Psoas muscle (tissue), 8 donors: ENCODE data around the gene WNT7A. TPM values are rescaled to one million over a fixed set of nuclear protein-coding genes. Genes with fewer than 3 reads are reported as not detected.

ENCODE experiments used
- ATAC-seq, 4 donors: fragments of 200-7000 bp; cut with Tn5 transposase; one replicate each; pipeline ENCODE4 v1.9.1; 2020; ENCODE audit warnings: moderate library complexity in 3 of 4, mild to moderate bottlenecking in 2 of 4
- DNase-seq, 2 donors: peaks; one replicate each; pipeline ENCODE4 v3.0.0-alpha.2; 2020
- H3K27ac ChIP-seq: fragments of 200-600 bp; one replicate; pipeline ENCODE4 v1.8.0; 2022
- H3K27me3 ChIP-seq, 3 donors: fragments of 200-600 bp in 1 of 3; one replicate each; pipeline versions ENCODE4 v1.6.1 to v1.8.0; 2013 to 2022; ENCODE audit warnings: low read length in 2 of 3, mild to moderate bottlenecking in 2 of 3, moderate library complexity in 1 of 3; ENCODE audit not compliant: insufficient read depth in 3 of 3
- H3K36me3 ChIP-seq, 2 donors: fragments of 200-600 bp in 1 of 2; one replicate each; pipeline versions ENCODE4 v1.6.1 to v1.8.0; 2013 to 2022; ENCODE audit warnings: low read depth in 1 of 2, mild to moderate bottlenecking in 1 of 2, moderate library complexity in 1 of 2; ENCODE audit not compliant: insufficient read depth in 1 of 2
- H3K4me1 ChIP-seq: fragments of 200-600 bp; one replicate; pipeline ENCODE4 v1.8.0; 2022
- H3K4me3 ChIP-seq: fragments of 200-600 bp; one replicate; pipeline ENCODE4 v1.8.0; 2022; ENCODE audit warnings: mild to moderate bottlenecking
- H3K9me3 ChIP-seq: fragments of 200-600 bp; one replicate; pipeline ENCODE4 v1.8.0; 2022
- WGBS, 3 donors: extraction: QIAGEN DNeasy Blood & Tissue Kit; methylation state at CpG; one replicate each; pipeline versions ENCODE4 v1.1.6 to v1.1.7; 2013; 5-methylcytosine and 5-hydroxymethylcytosine counted together
- intact Hi-C, 2 donors: fragments of 100-400 bp; cut with DNase I; formaldehyde crosslinking; loops; one replicate each; pipeline versions ENCODE4 v1.11.0 to v1.14.2; 2022
- polyA plus RNA-seq, 3 donors: library from polyadenylated mRNA; stranded (reverse); fragments of 200-250 nt; gene quantifications; one replicate each; pipeline ENCODE4 v1.2.3, GENCODE V29; 2013
- total RNA-seq, 4 donors: library from RNA; stranded (reverse); fragmentation: NEBNext Ultra II Directional in 2 of 4; extraction: Animal tissue kit (Norgen Biotek cat#: 25700) in 2 of 4; gene quantifications; one replicate each; pipeline versions ENCODE4 v1.2.1 to v1.2.4, GENCODE V29; 2021 to 2023
- TF ChIP-seq, protein P1 (sequence below): fragments of 200-600 bp; IDR thresholded peaks from one replicate; pipeline ENCODE4 v1.8.0; 2022; ENCODE audit warnings: antibody characterized with exemption
- donor health status: healthy with polysubstance abuse.
- donor health status: DM: no; HTN: no; CAD: no; lungs with moderate emphysema.
- donor health status: Bipolar disorder and iron deficiency.
- donor health status: healthy.
- donor health status: DM: yes; HTN: yes; CAD: no.
- donor health status: DM: no; HTN: no; CAD: no.
- donor health status: DM: no; HTN: no; CAD: no.
- donor health status: DM: yes; HTN: yes; CAD: no.

The WNT7A gene
- total and polyA plus RNA-seq, 7 donors = 0.04 TPM; not detected in 6

DNA sequence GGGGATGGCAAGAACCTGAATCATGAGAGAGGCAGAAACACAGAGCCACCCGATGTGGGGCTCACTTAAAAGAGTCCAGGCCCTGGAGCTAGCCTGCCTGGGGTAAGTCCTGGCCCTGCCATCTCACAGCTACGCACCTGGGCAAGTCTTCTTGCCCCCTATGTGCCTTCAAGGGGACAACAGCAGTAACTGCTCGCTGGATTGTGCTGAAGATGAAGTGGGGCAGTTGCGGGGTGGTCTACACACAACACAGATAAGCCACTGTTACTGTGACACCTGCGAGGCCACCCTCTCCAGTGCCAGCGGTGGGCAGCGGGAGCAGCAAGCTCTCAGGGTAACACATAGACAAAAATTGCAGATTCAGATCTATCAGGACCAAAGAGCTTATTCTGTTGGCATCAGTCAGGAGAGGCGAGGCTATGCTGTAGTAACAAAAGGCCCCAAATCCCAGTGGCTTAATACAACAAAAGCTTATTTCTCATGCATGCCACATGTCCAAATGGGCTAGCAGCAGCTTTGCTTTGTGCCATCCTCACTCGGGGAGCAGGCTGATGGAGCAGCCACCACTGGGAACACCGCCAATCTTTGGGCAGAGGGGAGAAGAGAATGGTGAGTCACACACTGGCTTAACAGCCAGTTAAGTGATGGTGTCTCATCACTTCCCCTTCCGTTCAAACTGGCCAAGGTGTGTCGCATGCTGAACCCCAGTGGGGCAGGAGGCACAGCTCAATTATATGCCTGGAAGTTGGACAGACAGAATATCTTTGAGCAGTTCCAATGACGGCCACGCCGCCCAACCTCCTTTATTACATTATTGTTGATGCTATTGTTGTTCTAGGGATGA, 78.3 kb downstream of the WNT7A start:
- TF ChIP-seq, protein P1, sequence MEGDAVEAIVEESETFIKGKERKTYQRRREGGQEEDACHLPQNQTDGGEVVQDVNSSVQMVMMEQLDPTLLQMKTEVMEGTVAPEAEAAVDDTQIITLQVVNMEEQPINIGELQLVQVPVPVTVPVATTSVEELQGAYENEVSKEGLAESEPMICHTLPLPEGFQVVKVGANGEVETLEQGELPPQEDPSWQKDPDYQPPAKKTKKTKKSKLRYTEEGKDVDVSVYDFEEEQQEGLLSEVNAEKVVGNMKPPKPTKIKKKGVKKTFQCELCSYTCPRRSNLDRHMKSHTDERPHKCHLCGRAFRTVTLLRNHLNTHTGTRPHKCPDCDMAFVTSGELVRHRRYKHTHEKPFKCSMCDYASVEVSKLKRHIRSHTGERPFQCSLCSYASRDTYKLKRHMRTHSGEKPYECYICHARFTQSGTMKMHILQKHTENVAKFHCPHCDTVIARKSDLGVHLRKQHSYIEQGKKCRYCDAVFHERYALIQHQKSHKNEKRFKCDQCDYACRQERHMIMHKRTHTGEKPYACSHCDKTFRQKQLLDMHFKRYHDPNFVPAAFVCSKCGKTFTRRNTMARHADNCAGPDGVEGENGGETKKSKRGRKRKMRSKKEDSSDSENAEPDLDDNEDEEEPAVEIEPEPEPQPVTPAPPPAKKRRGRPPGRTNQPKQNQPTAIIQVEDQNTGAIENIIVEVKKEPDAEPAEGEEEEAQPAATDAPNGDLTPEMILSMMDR = no peak
- no peaks in the 10 kb centered on the region for H3K9me3 ChIP-seq
- WGBS, 3 donors = 76 to 79% (median 77%) methylated on average over 15 of the region's 15 CpGs
- intact Hi-C loops = no loop called here
- DNase-seq (no peak), ATAC-seq (no peak)
- no peaks in the 10 kb centered on the region for H3K36me3 ChIP-seq
- no peak overlapping the region for H3K27ac ChIP-seq
- peaks cover 0 to 3% (median 0%) of the 10 kb centered on the region in 3 donors for H3K27me3 ChIP-seq
- no peaks in the 10 kb centered on the region for H3K4me1 ChIP-seq
- no peak overlapping the region for H3K4me3 ChIP-seq

DNA sequence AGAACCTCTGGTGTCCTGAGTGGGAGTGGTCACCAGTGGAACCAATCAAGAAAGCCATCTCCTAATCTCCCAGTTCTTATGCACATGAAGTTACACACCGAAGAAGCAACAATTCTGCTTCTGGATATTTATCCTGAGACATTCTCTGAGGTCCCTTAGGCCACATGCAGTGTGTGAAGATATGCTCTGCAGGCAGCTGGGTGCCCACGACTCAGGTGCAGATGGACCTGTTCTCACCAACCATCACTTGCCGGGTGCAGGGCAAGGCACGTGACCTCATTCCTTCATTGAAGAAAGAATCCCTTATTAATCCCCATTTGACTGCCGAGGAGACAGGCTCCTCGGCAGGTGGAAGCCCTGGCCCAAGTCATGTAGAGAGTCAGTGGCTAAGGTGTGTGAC, 79.8 kb downstream of the WNT7A start:
- DNase-seq = no peak
- 72 to 83% (median 77%) methylated on average over 6 of the region's 6 CpGs for whole genome bisulfite sequencing, 3 donors
- peaks cover 0 to 3% (median 0%) of the 10 kb centered on the region in 3 donors for H3K27me3 ChIP-seq

DNA sequence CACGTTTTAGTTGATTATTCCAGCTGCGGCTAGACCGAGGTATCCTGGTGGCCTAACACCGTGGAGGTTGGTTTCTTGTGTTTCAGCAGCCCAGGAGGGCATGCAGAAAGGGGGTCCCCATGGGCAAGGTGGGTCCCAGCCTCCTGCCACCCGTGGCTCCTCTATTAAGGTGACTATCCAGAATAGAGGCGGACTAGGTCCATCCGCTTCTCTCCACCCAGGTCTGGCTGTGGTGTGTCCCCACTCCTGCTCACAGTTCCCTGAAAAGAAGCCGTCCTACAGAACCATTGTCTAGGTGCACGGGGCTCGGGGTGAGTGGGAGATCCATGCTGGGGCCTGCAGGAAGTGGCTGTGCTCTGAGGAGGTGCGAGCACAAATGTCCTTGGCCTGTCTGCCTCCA, 81.5 kb downstream of the WNT7A start:
- H3K27ac ChIP-seq = no peak overlapping the region
- no peak overlapping the region for H3K4me3 ChIP-seq
- no peaks in the 10 kb centered on the region for H3K4me1 ChIP-seq
- no peaks in the 10 kb centered on the region for H3K36me3 ChIP-seq
- DNase-seq (no peak), ATAC-seq (no peak)
- 84 to 87% (median 85%) methylated on average over 11 of the region's 11 CpGs for WGBS, 3 donors
- TF ChIP-seq, protein P1 = no peak
- no peaks in the 10 kb centered on the region for H3K9me3 ChIP-seq
- intact Hi-C loops = no loop called here
- H3K27me3 ChIP-seq = peaks cover 0 to 8% (median 6%) of the 10 kb centered on the region in 3 donors

More for the DNA sequence above, 79.8 kb downstream of the WNT7A start:
- no peak for ATAC-seq
- TF ChIP-seq, protein P1 = no peak
- intact Hi-C loops = no loop called here
- H3K9me3 ChIP-seq = no peaks in the 10 kb centered on the region
- H3K27ac ChIP-seq = no peak overlapping the region
- H3K4me3 ChIP-seq = no peak overlapping the region
- no peaks in the 10 kb centered on the region for H3K4me1 ChIP-seq
- no peaks in the 10 kb centered on the region for H3K36me3 ChIP-seq

GRCh38 chr3:13796701-13797460, 83.0 kb downstream of the WNT7A start:
- Histone ChIP-seq H3K4me1 (no peaks in the 10 kb centered on the region), H3K27me3 (peaks cover 0 to 18% (median 10%) of the 10 kb centered on the region in 3 donors), H3K9me3 (no peaks in the 10 kb centered on the region), H3K36me3 (no peaks in the 10 kb centered on the region), H3K4me3 (no peak overlapping the region), H3K27ac (no peak overlapping the region)
- no peak for ATAC-seq
- intact Hi-C loops = no loop called here
- 57 to 70% (median 64%) methylated on average over 15 of the region's 15 CpGs for WGBS, 3 donors
- TF ChIP-seq, protein P1 = no peak
- no peak for DNase-seq
